ENCODE data around the gene NBPF1. TPM values are rescaled to one million over a fixed set of nuclear protein-coding genes. Genes with fewer than 3 reads are reported as not detected.
A peak's percentile ranks its signal among the peaks of the same experiment; 100 is the strongest.
"Not testable (repeated sequence)": the region's sequence is repeated elsewhere in the genome, so short reads cannot be mapped to it uniquely, and the experiment has no call there.

NBPF1 gene
- total and polyA plus RNA-seq, 4 donors = 7.9 to 55.0 (median 12.6) TPM

DNA sequence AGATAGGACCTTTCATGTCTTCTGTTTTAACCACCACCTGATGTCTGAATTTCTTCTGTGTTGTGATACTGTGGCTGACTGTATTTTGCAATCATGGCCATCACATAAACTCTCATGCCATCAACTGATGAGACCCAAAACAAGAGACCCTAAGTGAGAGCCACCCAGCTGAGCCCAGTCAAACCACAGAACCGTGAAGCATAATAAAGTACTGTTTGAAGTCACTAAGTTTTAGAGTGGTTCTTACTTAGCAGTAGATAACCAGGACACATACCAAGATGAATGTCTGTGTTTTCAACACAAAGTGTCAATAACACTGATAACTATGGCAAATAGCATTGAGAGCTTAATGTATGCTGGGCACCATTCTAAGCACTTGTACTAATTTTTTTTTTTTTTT is 63.8 kb downstream of the NBPF1 start:
- H3K27ac ChIP-seq (ENCODE audit: low read depth in 1 of 2, low read length in 2 of 2); H3K36me3 ChIP-seq (ENCODE audit: control insufficient read depth in 1 of 2, insufficient read depth in 2 of 2, low read length in 1 of 2); intact Hi-C loops (cut with DNase I); H3K4me1 ChIP-seq (ENCODE audit: control insufficient read depth in 1 of 2, insufficient read depth in 2 of 2, low read length in 2 of 2); H3K4me3 ChIP-seq (ENCODE audit: low read length in 2 of 2); H3K27me3 ChIP-seq (ENCODE audit: control insufficient read depth in 1 of 2, insufficient read depth in 2 of 2, low read length in 1 of 2); H3K9me3 ChIP-seq (ENCODE audit: control insufficient read depth, low read length); DNase-seq: not testable (repeated sequence)
- ATAC-seq (ENCODE audit: low FRiP score) = peak; percentile 60
- 72 to 91% methylated on average over 1 of the region's 1 CpG for WGBS, 2 donors

DNA sequence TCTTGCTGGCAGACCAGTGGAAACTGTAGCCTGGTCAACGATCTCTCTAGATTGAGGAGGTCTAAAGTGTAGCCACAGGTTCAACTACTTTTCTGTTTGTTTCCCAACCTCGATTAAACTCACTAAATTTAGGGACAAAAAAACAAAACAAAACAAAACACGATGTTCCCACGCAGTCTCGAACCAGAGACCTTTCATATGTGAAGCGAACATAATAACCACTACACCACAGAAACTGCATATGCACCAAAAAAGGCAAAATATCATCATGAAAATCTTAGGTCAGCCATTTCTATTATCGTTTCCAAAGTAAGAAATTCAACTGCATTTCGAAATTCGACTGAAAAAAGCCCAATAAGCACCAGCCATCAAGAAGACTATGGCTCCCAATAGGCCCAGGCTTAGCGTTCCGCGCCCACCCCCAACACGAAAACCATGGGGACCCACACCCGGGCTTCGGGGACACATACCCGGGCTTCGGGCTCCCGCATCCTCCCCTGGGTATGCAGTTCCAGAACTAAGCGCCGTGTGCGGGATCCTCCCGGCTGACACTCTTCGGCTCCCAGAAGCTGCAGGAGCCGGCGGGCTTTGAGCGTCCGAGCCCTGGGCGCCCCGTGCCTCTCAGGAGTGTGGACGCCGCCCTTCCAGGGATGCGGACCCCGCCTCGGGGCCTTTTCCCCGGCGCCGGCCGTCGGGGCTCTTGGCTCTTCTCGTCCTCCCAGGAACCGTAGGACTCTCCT is 65.7 kb downstream of the NBPF1 start:
- H3K36me3 ChIP-seq (ENCODE audit: control insufficient read depth in 1 of 2, insufficient read depth in 2 of 2, low read length in 1 of 2); H3K9me3 ChIP-seq (ENCODE audit: control insufficient read depth, low read length); H3K27me3 ChIP-seq (ENCODE audit: control insufficient read depth in 1 of 2, insufficient read depth in 2 of 2, low read length in 1 of 2); H3K4me1 ChIP-seq (ENCODE audit: control insufficient read depth in 1 of 2, insufficient read depth in 2 of 2, low read length in 2 of 2); intact Hi-C loops (cut with DNase I); H3K4me3 ChIP-seq (ENCODE audit: low read length in 2 of 2); H3K27ac ChIP-seq (ENCODE audit: low read depth in 1 of 2, low read length in 2 of 2); DNase-seq: not testable (repeated sequence)
- ATAC-seq (ENCODE audit: low FRiP score) = peak; percentile 46
- WGBS, 2 donors = 42 to 56% methylated on average over 5 to 27 of the region's 41 CpGs

DNA sequence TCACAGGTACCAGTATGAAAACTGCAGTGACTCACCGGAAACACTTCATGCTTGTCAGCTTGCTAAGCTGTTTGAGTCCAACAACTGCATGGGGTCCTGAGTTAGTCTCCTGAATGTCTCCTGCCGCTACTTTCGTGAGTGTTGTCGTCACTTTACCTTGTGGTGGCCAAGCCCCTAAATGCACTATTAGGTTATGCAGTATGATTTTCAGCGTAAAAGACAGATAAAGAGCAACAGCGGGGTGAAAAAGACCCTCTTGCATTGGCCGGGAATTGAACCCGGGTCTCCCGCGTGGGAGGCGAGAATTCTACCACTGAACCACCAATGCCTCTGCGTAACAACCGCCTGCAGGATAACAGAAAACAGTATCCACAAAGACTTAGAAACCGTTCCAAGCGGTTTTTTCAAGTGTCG is 67.7 kb downstream of the NBPF1 start:
- H3K4me3 ChIP-seq (ENCODE audit: low read length in 2 of 2); H3K9me3 ChIP-seq (ENCODE audit: control insufficient read depth, low read length); H3K27ac ChIP-seq (ENCODE audit: low read depth in 1 of 2, low read length in 2 of 2); H3K36me3 ChIP-seq (ENCODE audit: control insufficient read depth in 1 of 2, insufficient read depth in 2 of 2, low read length in 1 of 2); intact Hi-C loops (cut with DNase I); ATAC-seq (ENCODE audit: low FRiP score); H3K27me3 ChIP-seq (ENCODE audit: control insufficient read depth in 1 of 2, insufficient read depth in 2 of 2, low read length in 1 of 2); DNase-seq; H3K4me1 ChIP-seq (ENCODE audit: control insufficient read depth in 1 of 2, insufficient read depth in 2 of 2, low read length in 2 of 2): not testable (repeated sequence)
- WGBS, 2 donors = 24 to 32% methylated on average over 12 of the region's 16 CpGs

DNA sequence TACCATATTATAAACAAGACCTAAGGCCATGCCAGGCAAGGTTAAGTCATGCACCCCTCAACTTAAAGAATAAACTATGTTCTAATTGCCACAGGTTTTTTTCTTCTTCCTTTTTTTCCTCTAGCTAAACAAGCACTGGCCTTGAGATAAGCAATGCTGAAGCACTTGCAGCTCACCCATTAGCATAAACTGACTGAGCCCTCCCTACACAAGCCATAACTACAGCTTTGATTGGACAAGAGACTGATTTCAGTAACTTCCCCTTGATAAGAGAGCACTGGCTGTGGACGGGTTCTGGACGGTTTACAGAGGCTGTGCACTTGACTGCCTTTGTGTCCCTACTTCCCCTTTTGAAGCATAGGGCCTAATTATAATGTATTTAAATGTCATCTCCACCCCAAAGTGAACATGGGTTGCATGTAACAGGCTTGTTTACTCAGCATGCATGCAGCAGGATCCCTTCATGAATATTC is 72.9 kb downstream of the NBPF1 start:
- H3K27me3 ChIP-seq (ENCODE audit: control insufficient read depth in 1 of 2, insufficient read depth in 2 of 2, low read length in 1 of 2); H3K4me1 ChIP-seq (ENCODE audit: control insufficient read depth in 1 of 2, insufficient read depth in 2 of 2, low read length in 2 of 2); H3K4me3 ChIP-seq (ENCODE audit: low read length in 2 of 2); DNase-seq; H3K36me3 ChIP-seq (ENCODE audit: control insufficient read depth in 1 of 2, insufficient read depth in 2 of 2, low read length in 1 of 2); intact Hi-C loops (cut with DNase I); H3K27ac ChIP-seq (ENCODE audit: low read depth in 1 of 2, low read length in 2 of 2); ATAC-seq (ENCODE audit: low FRiP score); H3K9me3 ChIP-seq (ENCODE audit: control insufficient read depth, low read length): not testable (repeated sequence)
- WGBS, 2 donors = 23% methylated on average over 2 of the region's 2 CpGs; no CpG with 5 or more reads in 1 of the 2 donors

DNA sequence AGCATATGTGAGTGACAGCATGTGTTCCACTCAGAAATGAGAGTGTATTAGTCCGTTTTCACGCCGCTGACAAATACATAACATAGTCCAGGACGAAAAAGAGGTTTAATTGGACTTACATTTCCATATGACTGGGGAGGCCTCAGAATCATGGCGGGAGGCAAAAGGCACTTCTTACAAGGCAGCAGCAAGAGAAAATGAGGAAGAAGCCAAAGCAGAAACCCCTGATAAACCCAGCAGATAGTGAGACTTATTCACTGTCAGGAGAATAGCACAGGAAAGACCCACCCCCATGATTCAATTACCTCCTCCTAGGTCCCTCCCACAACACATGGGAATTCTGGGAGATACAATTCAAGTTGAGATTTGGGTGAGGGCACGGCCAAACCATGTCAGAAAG is 75.8 kb downstream of the NBPF1 start:
- H3K4me1 ChIP-seq (ENCODE audit: control insufficient read depth in 1 of 2, insufficient read depth in 2 of 2, low read length in 2 of 2); ATAC-seq (ENCODE audit: low FRiP score); H3K4me3 ChIP-seq (ENCODE audit: low read length in 2 of 2); intact Hi-C loops (cut with DNase I); DNase-seq; H3K27ac ChIP-seq (ENCODE audit: low read depth in 1 of 2, low read length in 2 of 2); H3K9me3 ChIP-seq (ENCODE audit: control insufficient read depth, low read length); H3K36me3 ChIP-seq (ENCODE audit: control insufficient read depth in 1 of 2, insufficient read depth in 2 of 2, low read length in 1 of 2); H3K27me3 ChIP-seq (ENCODE audit: control insufficient read depth in 1 of 2, insufficient read depth in 2 of 2, low read length in 1 of 2): not testable (repeated sequence)
- WGBS, 2 donors = 72 to 97% methylated on average over 4 to 6 of the region's 6 CpGs

DNA sequence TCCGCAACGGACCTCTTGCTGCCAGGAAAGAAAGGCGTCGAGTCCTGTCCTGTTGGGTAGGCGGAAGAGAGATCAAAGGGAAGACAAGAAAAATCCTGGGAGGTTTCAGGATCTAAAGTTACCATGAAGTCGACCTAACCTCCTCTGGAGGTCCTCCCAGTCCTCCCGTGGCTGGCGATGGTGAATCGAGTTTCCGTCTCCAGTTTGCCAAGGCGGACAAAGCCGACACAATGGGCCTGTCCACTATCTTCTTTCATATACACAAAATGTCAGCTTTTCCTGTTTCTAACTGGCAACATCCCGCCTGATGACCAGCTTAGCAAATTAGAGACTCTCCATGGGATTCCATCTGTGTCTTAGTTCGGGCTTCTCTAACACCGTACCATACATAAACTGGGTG is 76.6 kb downstream of the NBPF1 start:
- H3K4me1 ChIP-seq (ENCODE audit: control insufficient read depth in 1 of 2, insufficient read depth in 2 of 2, low read length in 2 of 2); H3K27ac ChIP-seq (ENCODE audit: low read depth in 1 of 2, low read length in 2 of 2); H3K36me3 ChIP-seq (ENCODE audit: control insufficient read depth in 1 of 2, insufficient read depth in 2 of 2, low read length in 1 of 2); H3K4me3 ChIP-seq (ENCODE audit: low read length in 2 of 2); H3K27me3 ChIP-seq (ENCODE audit: control insufficient read depth in 1 of 2, insufficient read depth in 2 of 2, low read length in 1 of 2); H3K9me3 ChIP-seq (ENCODE audit: control insufficient read depth, low read length); intact Hi-C loops (cut with DNase I); ATAC-seq (ENCODE audit: low FRiP score); DNase-seq: not testable (repeated sequence)
- 82 to 88% methylated on average over 15 of the region's 15 CpGs for WGBS, 2 donors

DNA sequence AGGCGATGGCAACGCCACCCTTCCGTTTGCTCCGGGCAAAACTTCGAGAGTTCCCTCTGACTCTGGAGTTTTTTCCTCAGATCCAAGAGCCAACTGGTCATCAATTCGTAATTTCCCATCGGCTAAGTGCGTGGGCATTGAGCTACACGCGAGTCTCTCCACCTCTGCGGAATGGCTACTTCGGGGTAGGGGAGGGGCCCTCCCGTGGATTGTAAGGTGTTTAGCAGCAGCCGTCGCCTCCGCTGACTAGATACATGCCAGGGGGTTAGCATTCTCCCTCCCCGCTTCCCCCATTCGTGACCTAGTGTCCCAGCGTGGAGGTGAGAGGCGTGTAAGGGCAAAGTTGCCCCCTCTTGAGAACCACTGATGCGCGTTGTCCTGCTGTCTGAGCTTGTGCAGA is 77.5 kb downstream of the NBPF1 start:
- H3K27me3 ChIP-seq (ENCODE audit: control insufficient read depth in 1 of 2, insufficient read depth in 2 of 2, low read length in 1 of 2); H3K9me3 ChIP-seq (ENCODE audit: control insufficient read depth, low read length); DNase-seq; H3K4me3 ChIP-seq (ENCODE audit: low read length in 2 of 2); H3K27ac ChIP-seq (ENCODE audit: low read depth in 1 of 2, low read length in 2 of 2); H3K4me1 ChIP-seq (ENCODE audit: control insufficient read depth in 1 of 2, insufficient read depth in 2 of 2, low read length in 2 of 2); H3K36me3 ChIP-seq (ENCODE audit: control insufficient read depth in 1 of 2, insufficient read depth in 2 of 2, low read length in 1 of 2); intact Hi-C loops (cut with DNase I): not testable (repeated sequence)
- 60 to 69% methylated on average over 21 to 22 of the region's 22 CpGs for WGBS, 2 donors
- peak; percentile 69 for ATAC-seq (ENCODE audit: low FRiP score)

DNA sequence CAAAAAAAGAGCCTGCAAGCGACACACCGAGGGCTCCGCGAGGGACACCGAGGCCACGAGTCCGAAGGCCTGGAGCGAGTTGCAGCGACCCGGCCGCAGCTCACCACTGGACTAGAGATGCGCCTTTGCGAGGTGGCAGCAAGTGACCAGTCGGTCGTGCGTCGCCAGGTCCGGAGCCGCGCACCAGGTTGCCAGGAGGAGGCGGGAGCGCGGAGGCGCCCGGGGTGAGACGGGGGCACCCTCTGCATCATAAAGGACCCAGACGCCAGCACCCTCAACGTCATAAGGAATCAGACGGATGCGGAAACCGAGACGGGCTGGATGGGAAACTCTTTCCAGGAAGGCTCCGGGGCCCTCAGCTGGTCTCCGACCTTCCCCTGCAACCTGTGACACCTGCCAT is 77.9 kb downstream of the NBPF1 start:
- 14 to 23% methylated on average over 33 to 34 of the region's 34 CpGs for WGBS, 2 donors
- not testable (repeated sequence) for H3K27me3 ChIP-seq (ENCODE audit: control insufficient read depth in 1 of 2, insufficient read depth in 2 of 2, low read length in 1 of 2)

DNA sequence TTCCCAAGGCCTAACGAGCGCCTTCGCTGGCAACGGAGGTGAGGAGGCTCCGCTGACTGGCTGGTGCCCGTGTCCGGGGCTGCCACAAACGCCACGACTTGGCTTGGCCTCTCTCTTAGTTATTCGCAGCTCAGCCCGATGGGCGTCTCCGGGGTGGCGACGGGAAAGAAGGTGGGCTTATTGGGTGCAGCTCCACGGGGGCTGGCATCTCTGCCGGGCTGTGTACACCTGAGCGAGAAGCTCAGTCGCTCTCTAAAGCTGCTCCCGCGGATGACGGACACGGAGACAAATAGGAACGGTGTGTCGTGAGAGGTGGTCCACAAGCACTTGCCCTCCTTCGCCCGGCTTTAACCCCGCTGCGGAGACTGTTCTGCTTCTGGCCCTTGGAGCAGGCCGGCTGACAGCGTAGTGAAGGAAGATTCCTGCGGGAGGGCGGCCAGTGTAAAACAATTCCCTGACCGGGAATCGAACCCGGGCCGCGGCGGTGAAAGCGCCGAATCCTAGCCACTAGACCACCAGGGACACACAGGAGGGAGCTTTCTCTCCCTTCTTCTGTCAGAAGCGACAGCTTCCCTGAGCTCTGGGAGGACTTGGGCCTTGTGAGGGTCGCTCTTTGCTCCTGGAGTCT is 78.4 kb downstream of the NBPF1 start:
- peak in 1 of 2 donors; percentile 87 for DNase-seq
- intact Hi-C loops (cut with DNase I) = not testable (repeated sequence)

More for the DNA sequence above, 77.9 kb downstream of the NBPF1 start:
- H3K4me3 ChIP-seq (ENCODE audit: low read length in 2 of 2); H3K27ac ChIP-seq (ENCODE audit: low read depth in 1 of 2, low read length in 2 of 2); DNase-seq; H3K9me3 ChIP-seq (ENCODE audit: control insufficient read depth, low read length); H3K36me3 ChIP-seq (ENCODE audit: control insufficient read depth in 1 of 2, insufficient read depth in 2 of 2, low read length in 1 of 2); H3K4me1 ChIP-seq (ENCODE audit: control insufficient read depth in 1 of 2, insufficient read depth in 2 of 2, low read length in 2 of 2); intact Hi-C loops (cut with DNase I): not testable (repeated sequence)
- peak; percentile 26 for ATAC-seq (ENCODE audit: low FRiP score)

More for the DNA sequence above, 78.4 kb downstream of the NBPF1 start:
- not testable (repeated sequence) for H3K4me3 ChIP-seq (ENCODE audit: low read length in 2 of 2); H3K27ac ChIP-seq (ENCODE audit: low read depth in 1 of 2, low read length in 2 of 2); H3K9me3 ChIP-seq (ENCODE audit: control insufficient read depth, low read length); H3K4me1 ChIP-seq (ENCODE audit: control insufficient read depth in 1 of 2, insufficient read depth in 2 of 2, low read length in 2 of 2); H3K36me3 ChIP-seq (ENCODE audit: control insufficient read depth in 1 of 2, insufficient read depth in 2 of 2, low read length in 1 of 2); H3K27me3 ChIP-seq (ENCODE audit: control insufficient read depth in 1 of 2, insufficient read depth in 2 of 2, low read length in 1 of 2)
- peak; percentile 87 for ATAC-seq (ENCODE audit: low FRiP score)
- WGBS, 2 donors = 9 to 11% methylated on average over 31 to 32 of the region's 43 CpGs

Measured in aorta (tissue), 5 donors.